NCI-H1417 (cell line): Measurements from ENCODE around the gene CDH23.

Experiments used
- DNase-seq, 3 experiments: peaks; one replicate each; lab custom pipeline; 2025; lab: John Stamatoyannopoulos, UW

CDH23 gene

GRCh38 chr10:71687077-71687476 lies 290.4 kb downstream of the CDH23 start:
- peak in 2 of 3 experiments; percentile 22 to 43 for DNase-seq

- DNase-seq: no peak
Observed at GRCh38 chr10:71687480-71687879, 290.8 kb downstream of the CDH23 start.

DNA sequence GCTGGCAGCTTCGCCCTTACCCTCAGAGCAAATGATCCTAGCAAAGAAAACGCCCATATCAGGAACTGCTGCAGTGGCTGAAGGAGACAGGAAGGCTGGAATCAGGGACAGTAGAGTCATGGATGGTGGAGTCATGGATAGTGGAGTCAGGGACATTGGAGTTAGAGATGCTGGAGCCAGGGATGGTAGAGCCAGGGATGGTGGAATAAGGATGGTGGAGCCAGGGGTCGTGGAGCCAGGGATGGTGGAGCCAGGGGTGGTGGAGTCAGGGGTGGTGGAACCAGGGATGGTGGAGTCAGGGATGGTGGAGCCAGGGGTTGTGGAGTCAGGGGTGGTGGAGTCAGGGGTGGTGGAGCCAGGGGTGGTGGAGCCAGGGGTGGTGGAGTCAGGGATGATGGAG lies 291.5 kb downstream of the CDH23 start:
- no peak for DNase-seq

- no peak for DNase-seq
Observed at GRCh38 chr10:71690094-71690720, 293.5 kb downstream of the CDH23 start.

DNA sequence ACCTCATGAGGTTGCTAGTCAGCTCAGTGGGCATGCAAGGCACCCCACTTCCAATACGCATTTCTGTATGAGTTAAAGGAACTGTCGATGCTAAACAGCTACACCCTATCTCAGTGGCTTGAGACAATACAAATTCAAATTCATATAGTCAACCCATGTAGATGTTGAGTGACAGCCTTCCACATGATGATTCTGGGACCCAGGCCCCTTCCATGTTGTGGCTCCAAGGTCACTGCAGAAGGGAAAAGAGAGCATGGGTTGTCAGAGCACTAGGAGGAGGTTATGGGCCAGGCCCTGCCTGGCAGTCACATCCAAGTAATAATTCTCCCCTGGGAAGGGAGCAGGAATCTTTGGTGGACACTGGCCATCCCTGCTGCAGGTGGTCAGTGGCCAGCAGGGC lies 294.7 kb downstream of the CDH23 start:
- no peak for DNase-seq

DNA sequence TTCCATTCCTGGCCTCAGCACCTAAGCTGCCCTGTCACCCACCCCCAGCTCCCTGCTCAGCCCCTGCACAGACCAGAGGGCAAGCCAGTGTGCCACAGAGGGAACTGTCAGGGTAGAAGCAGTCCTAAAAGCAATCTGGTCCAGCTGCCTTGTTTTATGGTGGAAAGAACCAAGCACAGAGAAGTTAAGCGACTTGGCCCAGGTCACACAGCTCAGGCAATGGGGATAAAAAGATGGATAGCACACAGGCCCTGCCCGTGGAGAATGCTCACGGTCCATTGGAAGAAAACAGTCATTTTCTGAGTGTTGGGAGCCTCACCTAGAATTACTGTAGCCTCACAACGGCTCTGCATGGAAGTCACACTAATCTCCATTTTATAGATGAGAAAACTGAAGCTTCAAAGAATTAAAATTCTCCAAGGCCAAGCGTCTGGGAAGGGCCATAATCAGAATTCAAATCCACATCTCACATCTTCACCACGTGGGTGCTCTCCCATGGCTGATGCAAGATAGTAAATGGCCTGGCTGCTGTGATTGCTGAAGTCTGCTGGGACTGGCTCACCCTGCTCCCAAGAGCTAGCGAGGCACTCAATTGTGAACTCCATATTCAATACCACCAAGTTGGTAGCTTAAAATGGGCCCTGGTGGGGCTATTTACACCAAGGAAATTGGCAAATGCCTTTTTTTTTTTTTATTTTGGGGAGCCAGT lies 296.0 kb downstream of the CDH23 start:
- peak in 1 of 3 experiments; percentile 64 for DNase-seq

- DNase-seq: peak in 2 of 3 experiments; percentile 24 to 64
Observed at GRCh38 chr10:71693377-71693776, 296.7 kb downstream of the CDH23 start.

DNA sequence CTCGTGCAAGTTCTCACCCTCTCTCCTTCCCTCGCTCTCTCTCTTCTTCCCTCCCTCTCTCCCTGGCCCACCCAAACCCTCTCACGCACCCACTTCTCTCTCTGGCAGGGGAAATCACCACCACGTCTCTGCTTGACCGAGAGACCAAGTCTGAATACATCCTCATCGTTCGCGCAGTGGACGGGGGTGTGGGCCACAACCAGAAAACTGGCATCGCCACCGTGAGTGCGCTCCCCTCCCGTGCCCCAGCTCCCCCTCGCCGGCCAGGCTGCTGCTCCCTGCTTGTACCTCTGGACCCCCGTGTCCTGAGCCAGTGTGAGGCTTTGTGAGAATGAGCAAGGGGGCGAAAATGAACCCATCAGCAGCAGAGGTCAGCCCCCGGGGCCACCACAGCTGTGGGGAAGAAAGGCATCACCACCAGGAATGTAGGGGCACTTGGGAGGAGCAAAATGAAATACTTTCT lies 297.4 kb downstream of the CDH23 start:
- no peak for DNase-seq

DNA sequence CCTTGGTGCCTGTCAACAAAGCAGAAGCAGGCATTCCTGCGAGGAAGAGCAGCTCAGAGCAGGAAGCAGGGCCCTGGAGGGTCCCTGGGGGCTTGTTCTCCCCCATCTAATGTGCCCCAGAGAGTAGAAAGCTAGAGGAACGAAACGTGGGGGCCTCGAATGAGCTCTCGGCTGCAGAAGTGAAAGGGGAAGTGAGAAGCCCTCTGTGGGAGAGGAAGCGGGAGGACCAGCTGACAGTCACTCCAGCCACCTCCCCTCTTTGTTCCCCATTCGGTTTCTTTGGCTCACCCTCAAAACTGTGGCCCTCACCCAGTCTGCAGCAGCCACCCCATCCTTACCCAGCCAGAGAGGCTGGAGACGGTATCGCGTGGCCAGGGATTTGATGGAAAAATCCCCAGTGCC lies 297.8 kb downstream of the CDH23 start:
- no peak for DNase-seq

DNA sequence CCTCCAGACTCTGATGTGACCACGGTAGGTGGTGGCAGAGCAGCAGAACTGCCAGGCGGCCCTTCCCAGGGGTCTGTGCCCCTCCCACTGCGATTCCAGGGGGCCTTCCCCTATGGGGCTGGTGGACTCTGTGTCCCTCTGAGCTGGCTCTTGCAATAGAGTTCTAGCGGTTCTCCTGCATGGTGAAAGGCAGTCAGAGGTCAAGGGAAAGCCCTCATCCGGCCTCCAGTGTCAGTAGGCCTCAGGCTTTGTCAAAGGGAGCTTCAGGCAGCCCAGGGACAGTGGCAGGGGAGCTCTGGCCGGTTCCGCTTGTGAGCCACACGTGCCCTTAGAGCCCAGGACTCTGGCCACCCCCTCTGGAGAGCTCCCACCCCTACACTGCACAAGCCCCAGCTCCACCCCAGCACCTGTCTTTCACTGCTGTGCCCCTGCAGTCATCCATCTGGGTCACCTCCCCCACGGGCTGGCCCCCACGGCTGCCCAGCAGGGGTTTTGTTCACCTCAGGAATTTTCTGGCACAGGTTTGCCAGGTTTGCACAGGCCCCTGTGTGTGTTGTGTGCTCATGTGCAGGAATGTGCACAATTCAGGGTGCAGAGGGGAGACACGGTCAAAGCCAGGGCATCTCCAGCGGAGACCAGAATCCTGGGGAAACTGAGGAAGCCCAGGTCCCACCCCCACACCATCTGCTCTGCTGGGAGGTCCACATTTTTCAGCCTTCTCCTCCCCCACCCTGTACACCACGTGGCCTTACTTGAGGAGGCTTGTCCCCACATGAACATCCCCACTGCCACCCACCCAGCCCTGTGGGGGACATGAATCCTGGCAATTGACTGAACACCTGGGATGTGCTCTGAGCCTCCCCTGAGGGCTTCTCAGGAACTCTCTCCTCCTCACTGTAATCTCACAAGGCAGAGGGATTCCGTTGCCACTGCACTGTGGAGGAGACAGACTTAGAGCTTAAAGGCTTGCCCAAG lies 299.1 kb downstream of the CDH23 start:
- DNase-seq: no peak

- peak; percentile 3 to 33 (median 11) for DNase-seq
Observed at GRCh38 chr10:71696628-71697326, 300.1 kb downstream of the CDH23 start.

GRCh38 chr10:71697938-71698709 lies 301.4 kb downstream of the CDH23 start:
- no peak for DNase-seq

DNA sequence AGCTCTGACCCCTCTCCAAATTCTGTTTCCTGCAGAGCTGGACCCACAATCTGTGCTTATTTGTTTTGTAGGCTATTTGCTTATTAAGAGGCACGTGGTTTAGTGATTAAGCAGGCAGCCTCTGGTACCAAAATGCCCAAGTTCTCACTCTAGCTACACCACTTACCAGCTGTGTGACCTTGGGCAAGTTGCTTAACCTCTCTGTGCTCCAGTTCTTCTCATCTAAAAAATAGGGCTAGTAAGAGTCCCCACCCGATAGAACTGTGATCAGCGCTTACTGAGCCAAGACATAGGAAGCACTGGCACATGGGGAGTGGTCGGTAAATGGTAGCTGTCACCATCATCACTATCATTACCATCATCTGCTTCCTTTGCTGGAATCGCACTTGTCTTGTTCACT lies 302.0 kb downstream of the CDH23 start:
- no peak for DNase-seq

GRCh38 chr10:71700731-71701368 lies 304.1 kb downstream of the CDH23 start:
- DNase-seq: no peak

GRCh38 chr10:71701496-71702132 lies 304.9 kb downstream of the CDH23 start:
- no peak for DNase-seq

DNA sequence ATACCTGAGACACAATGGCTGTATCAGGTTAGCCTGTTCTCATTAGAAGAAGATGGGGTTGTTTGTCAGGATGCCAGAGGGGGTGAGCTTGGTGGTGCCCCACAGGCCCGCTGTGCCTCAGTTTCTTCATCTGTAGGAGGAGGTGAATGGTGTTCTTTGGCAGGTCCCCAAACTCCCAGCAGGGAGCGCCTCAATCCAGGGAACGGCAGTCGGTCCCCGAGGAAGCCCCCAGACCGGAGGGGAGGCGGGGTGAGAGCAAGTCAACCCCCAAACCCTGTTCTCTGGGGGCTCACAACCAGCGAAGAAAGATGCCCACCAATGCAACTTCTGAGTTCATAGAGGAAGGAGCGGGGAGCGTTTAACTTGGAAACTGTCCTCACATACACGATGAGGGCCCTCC lies 306.9 kb downstream of the CDH23 start:
- DNase-seq: no peak

DNA sequence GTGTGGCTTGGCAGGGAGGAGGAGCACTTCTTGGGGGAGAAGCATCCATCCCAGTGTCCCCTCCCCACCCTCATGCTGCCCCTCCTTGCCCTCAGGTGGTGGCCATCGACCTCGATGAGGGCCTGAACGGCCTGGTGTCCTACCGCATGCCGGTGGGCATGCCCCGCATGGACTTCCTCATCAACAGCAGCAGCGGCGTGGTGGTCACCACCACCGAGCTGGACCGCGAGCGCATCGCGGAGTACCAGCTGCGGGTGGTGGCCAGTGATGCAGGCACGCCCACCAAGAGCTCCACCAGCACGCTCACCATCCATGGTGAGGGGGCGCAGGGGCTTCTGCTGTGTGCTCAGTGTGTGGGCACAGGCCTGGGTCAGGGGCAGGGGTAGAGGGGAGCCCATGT lies 308.1 kb downstream of the CDH23 start:
- no peak for DNase-seq

DNA sequence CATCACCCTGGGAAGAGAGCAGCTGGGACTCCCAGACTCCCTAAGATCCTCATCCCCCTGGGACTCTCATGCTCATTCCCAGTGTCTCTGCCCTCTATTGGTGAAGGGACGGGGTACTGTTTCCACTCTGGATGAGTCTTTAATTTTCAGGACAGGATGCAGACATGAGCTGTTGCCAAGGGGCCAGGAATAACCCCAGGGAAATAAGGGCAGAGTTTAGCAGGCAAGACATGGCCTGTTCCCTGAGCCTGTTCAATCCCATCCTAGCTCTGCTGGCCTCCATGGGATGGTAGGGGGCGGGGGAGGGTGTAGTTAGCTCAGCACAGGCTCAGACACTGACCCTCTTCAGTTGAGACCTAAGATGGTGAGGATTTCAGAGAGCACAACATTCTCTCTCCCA lies 308.9 kb downstream of the CDH23 start:
- no peak for DNase-seq

- DNase-seq: peak in 1 of 3 experiments; percentile 7
Observed at GRCh38 chr10:71706216-71707121, 309.7 kb downstream of the CDH23 start.
